PC-9 (cell line): ENCODE measurements around the gene TCHHL1. TPM values are rescaled to one million over a fixed set of nuclear protein-coding genes. Genes with fewer than 3 reads are reported as not detected.
A peak's percentile ranks its signal among the peaks of the same experiment; 100 is the strongest.

Experiments used
- Bru-seq: library from RNA; stranded (reverse); fragments of 400-500 nt; gene quantifications from one replicate; lab custom pipeline; 2021; lab: Mats Ljungman, UMichigan
- BruChase-seq, 2 experiments: library from RNA; stranded (reverse); fragments of 400-500 nt; gene quantifications; one replicate each; lab custom pipeline; 2021; lab: Mats Ljungman, UMichigan
- BruUV-seq: library from RNA; stranded (reverse); fragments of 400-500 nt; replicated peaks from 2 replicates; lab custom pipeline; 2021; lab: Mats Ljungman, UMichigan
- CTCF ChIA-PET: fragments of 300-600 bp; sonication (Branson Sonifier 250); formaldehyde crosslinking; loops from one replicate; lab custom pipeline; 2022; ENCODE audit warnings: antibody characterized with exemption; lab: Charles Lee
- POLR2A ChIA-PET: fragments of 300-600 bp; sonication (Branson Sonifier 250); formaldehyde crosslinking; loops from one replicate; lab custom pipeline; 2022; ENCODE audit warnings: antibody characterized with exemption; ENCODE audit not compliant: unreplicated experiment; lab: Charles Lee
- DNase-seq, 2 experiments: peaks; one replicate each; pipeline versions ENCODE4 v3.0.0 to v3.0.0-alpha.2; 2015 to 2022; ENCODE audit warnings: mixed read lengths in 1 of 2
- H2AFZ ChIP-seq: fragments of 200-600 bp; sonication (generic); 2 replicates; pipeline ENCODE4 v1.8.1; 2017; ENCODE audit warnings: antibody characterized with exemption
- H3F3A ChIP-seq: fragments of 200-600 bp; sonication (generic); 2 replicates; pipeline ENCODE4 v1.8.1; 2017; ENCODE audit warnings: antibody characterized with exemption, mild to moderate bottlenecking, low read depth; ENCODE audit not compliant: insufficient read depth
- H3K27ac ChIP-seq: fragments of 200-600 bp; sonication (generic); 2 replicates; pipeline ENCODE4 v1.6.1; 2016; ENCODE audit warnings: mixed run types
- H3K27me3 ChIP-seq: fragments of 200-600 bp; sonication (generic); 2 replicates; pipeline ENCODE4 v1.6.1; 2016; ENCODE audit warnings: low read depth, mixed run types; ENCODE audit not compliant: insufficient read depth
- H3K36me3 ChIP-seq: fragments of 200-600 bp; sonication (generic); 2 replicates; pipeline ENCODE4 v1.6.1; 2016; ENCODE audit warnings: low read depth, mixed run types
- H3K4me1 ChIP-seq: fragments of 200-600 bp; sonication (generic); replicated peaks from 2 replicates; pipeline ENCODE4 v1.6.1; 2016; ENCODE audit warnings: mixed run types; ENCODE audit not compliant: insufficient read depth
- H3K4me2 ChIP-seq: fragments of 200-600 bp; sonication (generic); 2 replicates; pipeline ENCODE4 v1.6.1; 2017; ENCODE audit warnings: mixed run types
- H3K4me3 ChIP-seq: fragments of 200-600 bp; sonication (generic); 2 replicates; pipeline ENCODE4 v1.6.1; 2016; ENCODE audit warnings: mixed run types
- H3K79me2 ChIP-seq: fragments of 200-600 bp; sonication (generic); 2 replicates; pipeline ENCODE4 v1.6.1; 2017; ENCODE audit warnings: low read depth, mixed run types
- H3K9me2 ChIP-seq: fragments of 200-600 bp; sonication (generic); 2 replicates; pipeline ENCODE4 v1.8.1; 2017; ENCODE audit warnings: mild to moderate bottlenecking; ENCODE audit not compliant: insufficient read depth
- H3K9me3 ChIP-seq: fragments of 200-600 bp; sonication (generic); 2 replicates; pipeline ENCODE4 v1.8.1; 2016; ENCODE audit warnings: low read depth; ENCODE audit not compliant: insufficient read depth
- H4K20me1 ChIP-seq: fragments of 200-600 bp; sonication (generic); 2 replicates; pipeline ENCODE4 v1.8.1; 2017; ENCODE audit not compliant: insufficient read depth
- CTCF ChIP-seq: fragments of 200-600 bp; sonication (generic); conservative IDR thresholded peaks from 2 replicates; pipeline ENCODE4 v1.6.1; 2017; ENCODE audit warnings: mixed run types, antibody characterized with exemption, mild to moderate bottlenecking, moderate library complexity
- EZH2 ChIP-seq: fragments of 200-600 bp; sonication (generic); IDR thresholded peaks from 2 replicates; pipeline ENCODE4 v1.8.0; 2017; ENCODE audit warnings: antibody characterized with exemption, low read depth
- intact Hi-C: fragments of 100-400 bp; cut with micrococcal nuclease; formaldehyde crosslinking; loops from one replicate; pipeline ENCODE4 v1.10.0; 2022; ENCODE audit not compliant: unreplicated experiment
- long read RNA-seq: library from polyadenylated mRNA; stranded (forward); transcript quantifications from one replicate; pipeline ENCODE4 v2.0.0, GENCODE V29; 2022
- total RNA-seq: library from RNA; stranded (reverse); gene quantifications from 2 replicates; pipeline ENCODE4 v1.2.3, GENCODE V29; 2021

The TCHHL1 gene
- total RNA-seq (not detected in 2 replicates), Bru-seq, nascent RNA (not detected), BruChase-seq, experiment 1, labeled RNA remaining after a 2-hour chase (not detected), BruChase-seq, experiment 2, labeled RNA remaining after a 6-hour chase (not detected)
- long read RNA-seq: 0 reads

- POLR2A ChIA-PET: no interaction called here
- CTCF ChIA-PET: no interaction called here
- H4K20me1 ChIP-seq: no peaks in the 10 kb centered on the region
- H3K4me1 ChIP-seq: peaks cover 28% of the 10 kb centered on the region
- no peaks in the 10 kb centered on the region for H3K9me2 ChIP-seq
- peaks cover 12% of the 10 kb centered on the region; the same call in 1 of the 2 replicates for H3K9me3 ChIP-seq
- H3K4me3 ChIP-seq: no peak within 1 kb of the TSS
- H3K36me3 ChIP-seq: no peaks in the 10 kb centered on the region
- DNase-seq: peak; percentile 25 to 67
- H3K4me2 ChIP-seq: peak within 1 kb of the TSS; percentile 15
- no peaks in the 10 kb centered on the region for H3K79me2 ChIP-seq
- intact Hi-C loops: no loop called here
- no TSS peak for BruUV-seq
- H3K27me3 ChIP-seq: no peaks in the 10 kb centered on the region
- H3F3A ChIP-seq: no peaks in the 10 kb centered on the region
- no peak within 1 kb of the TSS for H2AFZ ChIP-seq
- TF ChIP-seq CTCF (no peak), EZH2 (no peak)
- no peak within 1 kb of the TSS for H3K27ac ChIP-seq
Measured at GRCh38 chr1:152089014-152089674, at the start of gene TCHHL1. Gene TCHHL1 (minus strand): TSS chr1:152089064. CDS start chr1:152088143, 921 bp downstream.

DNA sequence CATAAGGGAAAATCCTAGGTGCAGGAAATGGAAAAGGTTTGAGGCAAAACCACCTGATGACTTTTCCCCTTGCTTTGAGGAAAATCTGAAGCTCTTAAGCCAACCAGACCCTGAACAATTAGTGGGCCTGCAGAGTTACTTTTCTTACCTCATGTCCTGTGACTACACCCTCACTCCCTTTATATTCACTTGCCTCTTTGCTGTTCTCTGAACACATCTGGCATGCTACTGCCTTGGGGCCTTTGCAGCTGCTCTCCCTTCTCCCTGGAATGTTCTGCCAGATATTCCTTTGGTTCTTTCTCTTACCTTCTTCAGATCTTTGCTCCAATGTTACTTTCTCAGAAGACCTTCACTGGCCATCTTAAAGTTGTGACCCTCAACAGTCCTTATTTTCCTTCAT, 48.4 kb upstream of the TCHHL1 start:
- Histone ChIP-seq H3K79me2 (no peaks in the 10 kb centered on the region), H3K9me2 (no peaks in the 10 kb centered on the region), H3K9me3 (peaks cover 9% of the 10 kb centered on the region; the same call in 1 of the 2 replicates), H2AFZ (no peak overlapping the region), H3K36me3 (no peaks in the 10 kb centered on the region), H3F3A (no peaks in the 10 kb centered on the region), H3K27ac (no peak overlapping the region), H3K4me3 (no peak overlapping the region), H3K27me3 (peaks cover 3% of the 10 kb centered on the region; the same call in 1 of the 2 replicates), H3K4me1 (no peaks in the 10 kb centered on the region), H4K20me1 (no peaks in the 10 kb centered on the region), H3K4me2 (no peak overlapping the region)
- no peak for DNase-seq
- ChIA-PET CTCF (no interaction called here), POLR2A (no interaction called here)
- BruUV-seq: no TSS peak
- TF ChIP-seq CTCF: no peak
- TF ChIP-seq EZH2: no peak
- intact Hi-C loops: no loop called here

DNA sequence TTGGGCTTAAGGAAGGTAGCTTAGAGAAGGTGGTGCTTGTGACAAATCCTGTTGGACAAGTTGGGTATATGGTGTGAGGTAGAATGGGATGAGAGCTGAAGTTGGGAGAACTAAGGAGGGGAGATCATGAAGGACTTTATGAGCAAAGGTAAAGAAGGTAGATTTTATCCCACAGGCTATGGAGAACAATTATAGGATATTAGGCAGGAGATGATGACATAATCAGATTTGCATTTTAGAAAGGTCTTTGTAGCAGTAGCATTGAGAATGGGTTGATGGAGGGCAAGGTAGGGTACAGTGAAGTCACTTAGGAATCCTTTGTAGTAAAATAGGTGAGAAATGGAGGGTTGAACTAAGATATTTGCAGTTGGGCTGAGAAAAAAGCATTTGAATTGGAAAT, 41.3 kb upstream of the TCHHL1 start:
- H3K4me3 ChIP-seq: no peak overlapping the region
- no peak for DNase-seq
- H2AFZ ChIP-seq: no peak overlapping the region
- H3K27ac ChIP-seq: no peak overlapping the region
- no peak overlapping the region for H3K4me2 ChIP-seq
- peaks cover 16% of the 10 kb centered on the region for H3K27me3 ChIP-seq
- H3K36me3 ChIP-seq: no peaks in the 10 kb centered on the region
- TF ChIP-seq CTCF: no peak
- peaks cover 9% of the 10 kb centered on the region; the same call in 1 of the 2 replicates for H3K9me3 ChIP-seq
- H4K20me1 ChIP-seq: no peaks in the 10 kb centered on the region
- ChIA-PET POLR2A (no interaction called here), CTCF (no interaction called here)
- BruUV-seq: no TSS peak
- H3K4me1 ChIP-seq: no peaks in the 10 kb centered on the region
- intact Hi-C loops: no loop called here
- no peaks in the 10 kb centered on the region for H3K9me2 ChIP-seq
- H3K79me2 ChIP-seq: no peaks in the 10 kb centered on the region
- H3F3A ChIP-seq: no peaks in the 10 kb centered on the region
